H1 (cell line): Measurements from ENCODE around the gene PARD3. TPM values are rescaled to one million over a fixed set of nuclear protein-coding genes. Genes with fewer than 3 reads are reported as not detected.

ENCODE experiments used
- BRCA1 ChIP-seq: IDR thresholded peaks from 2 replicates; pipeline ENCODE4 v1.6.1; 2012; ENCODE audit warnings: low read depth, low read length, improper control_type of control experiment
- CBX8 ChIP-seq: fragments of 300-800, 300-1000 bp; sonication (generic); IDR thresholded peaks from 2 replicates; pipeline ENCODE4 v1.7.1; 2016; ENCODE audit warnings: low read depth, low read length, borderline replicate concordance
- CHD1 ChIP-seq: IDR thresholded peaks from 2 replicates; pipeline ENCODE4 v1.6.1; 2012; ENCODE audit warnings: low read depth, low read length, improper control_type of control experiment
- EGR1 ChIP-seq: IDR thresholded peaks from 2 replicates; pipeline ENCODE4 v1.6.1; 2011; ENCODE audit warnings: low read depth, low read length, borderline replicate concordance
- SAP30 ChIP-seq: fragments of 300-600 bp; sonication (generic); IDR thresholded peaks from 2 replicates; pipeline ENCODE4 v1.7.1; 2012; ENCODE audit warnings: low read length, moderate library complexity, mild to moderate bottlenecking, inconsistent platforms; ENCODE audit not compliant: insufficient read depth, insufficient replicate concordance
- YY1 ChIP-seq: IDR thresholded peaks from 2 replicates; pipeline ENCODE4 v1.6.1; 2011; ENCODE audit warnings: low read depth, mild to moderate bottlenecking, low read length
- polyA plus RNA-seq, 7 experiments: library from polyadenylated mRNA; depleted of rRNA in 3 of 7; stranded (reverse) in 5 of 7; unstranded in 2 of 7; fragments of >200 nt in 5 of 7; fragments of 200-250 nt in 2 of 7; gene quantifications; 1 replicate in 5 of 7; 2 replicates in 1 of 7; 4 replicates in 1 of 7; pipeline versions ENCODE4 v1.2.1 to v1.2.3, GENCODE V29; 2011 to 2013; ENCODE audit warnings: missing spikeins in 2 of 7, mixed read lengths in 2 of 7
- total RNA-seq: library from RNA; stranded (reverse); fragmentation: NEBNext Ultra II Directional; extraction: Animal tissue kit (Norgen Biotek cat#: 25700); gene quantifications from 2 replicates; pipeline ENCODE4 v1.2.1, GENCODE V29; 2021

PARD3 gene
- total and polyA plus RNA-seq, 2 of the 8 experiments (the other 6 are each of a cell fraction or from before 2014, with no cell fraction given): 19.7 to 49.1 TPM

- no peak for TF ChIP-seq EGR1
- no peak for TF ChIP-seq SAP30
- TF ChIP-seq YY1: no peak
- TF ChIP-seq BRCA1: no peak
- no peak for TF ChIP-seq CHD1
- no peak for TF ChIP-seq CBX8
Measured at GRCh38 chr10:34078017-34078744, 736.9 kb downstream of the PARD3 start (continued).
